ENCODE measurements around the gene CHMP4B.

- TF ChIP-seq RNF2 (IDR thresholded peaks at IDR 0.05; ENCODE audit: borderline replicate concordance, low read depth) = no peak
- TF ChIP-seq MAZ (IDR thresholded peaks at IDR 0.05; ENCODE audit: borderline replicate concordance, low read depth, low read length) = no peak
- TF ChIP-seq CTCF (IDR thresholded peaks at IDR 0.05) = no peak
- no peak for TF ChIP-seq RCOR1 (IDR thresholded peaks at IDR 0.05; ENCODE audit: low read depth, low read length)
- no peak for TF ChIP-seq EP300 (IDR thresholded peaks at IDR 0.05)
- TF ChIP-seq POLR2A (IDR thresholded peaks at IDR 0.05; ENCODE audit: low read length) = no peak
- TF ChIP-seq PBX3 (IDR thresholded peaks at IDR 0.05) = no peak
- no peak for TF ChIP-seq ZSCAN20 (CRISPR knock-in tag; IDR thresholded peaks at IDR 0.05)
These were observed 42.1 kb upstream of the CHMP4B start for GRCh38 chr20:33769043-33769442.
